IPS DF 19.7 (cell line): Measurements from ENCODE around the gene SCFD2.
"Not testable (repeated sequence)": the region's sequence is repeated elsewhere in the genome, so short reads cannot be mapped to it uniquely, and the experiment has no call there.

Source experiments
- DNase-seq: peaks from one replicate; pipeline ENCODE4 v3.0.0-alpha.2; 2013; ENCODE audit warnings: low read depth, low spot score

SCFD2 gene

GRCh38 chr4:53189011-53189410 lies 176.8 kb downstream of the SCFD2 start:
- DNase-seq = no peak

- no peak for DNase-seq
These were observed 179.0 kb downstream of the SCFD2 start for GRCh38 chr4:53186714-53187358.

- DNase-seq = no peak
These were observed 179.8 kb downstream of the SCFD2 start for GRCh38 chr4:53185869-53186585.

DNA sequence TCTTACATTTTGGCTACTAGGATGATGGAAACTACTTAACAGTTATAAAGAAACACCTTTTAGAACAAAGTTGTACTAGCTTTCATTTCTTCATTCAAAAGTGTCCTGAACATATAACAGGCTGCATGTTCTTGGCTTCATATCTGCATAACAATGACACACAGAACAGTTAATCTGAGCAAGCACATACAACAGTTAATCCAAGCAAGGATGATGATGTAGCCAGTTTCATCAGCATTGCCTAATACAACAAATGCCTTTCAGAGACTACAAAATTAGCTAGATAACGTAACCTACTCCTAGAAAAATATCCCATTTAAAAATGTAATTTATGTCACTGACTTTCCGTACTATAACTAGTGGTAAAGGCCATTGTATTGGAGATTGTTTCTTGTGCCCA lies 182.1 kb downstream of the SCFD2 start:
- no peak for DNase-seq

DNA sequence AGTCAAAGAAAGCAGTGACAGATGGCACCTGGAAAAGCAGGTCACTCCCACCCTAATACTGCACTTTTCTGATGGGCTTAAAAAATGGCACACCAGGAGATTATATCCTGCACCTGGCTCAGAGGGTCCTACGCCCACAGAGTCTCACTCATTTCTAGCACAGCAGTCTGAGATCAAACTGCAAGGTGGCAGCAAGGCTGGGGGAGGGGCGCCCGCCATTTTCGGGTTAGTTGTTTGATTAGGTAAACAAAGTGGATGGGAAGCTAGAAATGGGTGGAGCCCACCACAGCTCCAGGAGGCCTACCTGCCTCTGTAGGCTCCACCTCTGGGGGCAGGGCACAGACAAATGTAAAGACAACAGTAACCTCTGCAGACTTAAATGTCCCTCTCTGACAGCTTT lies 188.1 kb downstream of the SCFD2 start:
- DNase-seq = not testable (repeated sequence)

GRCh38 chr4:53175640-53176039 lies 190.2 kb downstream of the SCFD2 start:
- DNase-seq = no peak

GRCh38 chr4:53174823-53175222 lies 191.0 kb downstream of the SCFD2 start:
- no peak for DNase-seq

GRCh38 chr4:53173576-53173975 lies 192.3 kb downstream of the SCFD2 start:
- no peak for DNase-seq

DNA sequence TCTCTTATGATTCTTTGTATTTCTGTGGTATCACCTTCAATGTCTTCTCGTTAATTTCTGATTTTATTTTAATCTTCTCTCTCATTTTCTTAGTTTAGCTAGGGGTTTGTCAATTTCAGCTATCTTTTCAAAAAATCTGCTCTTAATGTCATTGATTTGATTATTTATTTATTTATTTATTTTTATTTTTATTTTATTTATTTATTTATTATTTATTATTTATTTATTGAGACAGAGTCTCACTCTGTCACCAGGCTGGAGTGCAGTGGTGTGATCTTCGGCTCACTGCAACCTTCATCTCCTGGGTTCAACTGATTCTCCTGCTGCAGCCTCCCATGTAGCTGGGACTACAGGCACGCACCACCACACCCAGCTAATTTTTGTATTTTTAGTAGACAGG lies 194.1 kb downstream of the SCFD2 start:
- DNase-seq = no peak

DNA sequence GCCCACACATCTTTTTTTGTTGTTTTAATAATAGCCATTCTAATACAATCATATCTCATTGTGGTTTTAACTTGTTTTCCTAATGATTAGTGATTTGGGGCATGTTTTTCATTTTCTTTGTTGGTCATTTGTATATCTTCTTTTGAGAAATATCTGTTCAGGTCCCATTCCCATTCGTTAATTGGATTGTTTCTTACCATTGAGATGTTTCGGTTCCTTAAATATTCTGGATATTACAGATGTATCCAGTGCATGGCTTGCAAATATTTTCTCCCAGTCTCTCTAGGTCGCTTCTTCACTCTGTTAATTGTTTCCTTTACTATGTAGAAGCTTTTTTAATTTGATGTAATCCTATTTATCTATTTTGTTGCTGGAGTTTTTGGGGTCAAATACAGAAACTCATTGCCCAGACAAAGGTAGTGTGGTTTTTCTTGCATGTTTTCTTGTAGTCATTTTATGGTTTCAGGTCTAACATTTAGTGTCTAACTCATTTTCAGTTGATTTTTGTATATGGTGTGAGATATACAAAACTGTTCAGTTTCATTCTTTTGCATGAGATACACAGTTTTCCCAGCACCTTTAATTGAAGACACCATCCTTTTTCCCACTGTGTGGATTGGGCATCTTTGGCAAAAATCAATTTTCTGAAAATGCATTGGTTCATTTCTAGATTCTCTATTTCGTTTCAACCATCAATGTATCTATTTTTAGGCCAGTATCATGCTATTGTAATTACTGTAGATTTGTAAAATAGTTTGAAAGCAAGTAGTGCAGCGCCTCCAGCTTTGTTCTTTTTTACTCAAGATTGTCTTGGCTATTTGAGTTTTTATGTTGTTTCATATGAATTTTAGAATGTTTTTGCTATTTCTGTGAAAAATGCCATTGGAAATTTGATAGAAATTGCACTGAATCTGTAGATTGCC lies 195.9 kb downstream of the SCFD2 start:
- no peak for DNase-seq

GRCh38 chr4:53168228-53168627 lies 197.6 kb downstream of the SCFD2 start:
- DNase-seq = no peak

DNA sequence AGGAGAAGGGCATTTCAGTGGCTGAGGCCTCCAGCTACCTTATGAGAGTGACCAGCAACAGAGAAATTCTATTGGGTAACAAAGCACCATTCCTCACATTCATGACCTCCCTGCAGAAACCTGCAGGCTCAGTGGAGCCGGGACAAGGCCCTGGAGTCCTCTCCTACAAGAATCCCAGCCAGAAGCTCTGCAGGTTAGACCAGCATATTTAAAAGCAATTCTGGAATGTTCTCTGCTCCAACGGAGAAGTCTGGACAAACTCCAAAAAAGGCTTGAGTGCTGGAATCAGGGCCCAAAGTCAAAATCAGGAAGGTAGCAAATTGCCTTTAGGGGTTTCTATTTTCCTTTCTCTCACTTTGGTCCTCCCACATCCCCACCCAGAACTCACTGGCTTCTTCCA lies 202.9 kb downstream of the SCFD2 start:
- DNase-seq = no peak

DNA sequence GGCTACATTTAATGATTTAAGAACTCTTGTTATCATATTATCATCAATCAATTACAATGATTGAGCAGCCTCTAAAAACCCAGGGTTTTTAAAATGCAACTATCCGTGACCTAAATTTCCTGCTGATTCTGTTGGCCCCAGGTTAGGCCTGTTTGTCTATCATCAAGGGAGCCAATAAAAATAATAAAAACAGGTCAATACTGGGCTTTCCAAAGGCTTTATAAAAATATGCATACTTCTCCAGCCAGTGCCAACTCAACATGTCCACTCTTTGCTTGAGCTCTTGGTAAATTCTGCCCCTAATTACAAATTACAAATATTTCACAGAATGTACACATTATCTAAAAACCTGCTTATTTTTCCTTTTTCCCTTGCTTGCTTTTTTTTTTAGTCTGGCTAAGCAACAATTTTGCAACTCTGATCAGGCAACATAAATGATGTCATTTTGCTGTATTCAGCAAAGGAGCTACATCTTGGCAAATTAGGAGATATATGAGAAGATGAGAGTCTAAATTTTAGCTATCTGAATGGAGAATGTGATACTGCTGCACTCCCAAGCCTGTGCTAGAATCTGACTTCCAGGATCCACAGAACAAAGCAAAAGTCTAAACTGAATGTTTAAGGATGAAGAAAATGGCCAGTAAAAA lies 204.0 kb downstream of the SCFD2 start:
- DNase-seq = no peak

DNA sequence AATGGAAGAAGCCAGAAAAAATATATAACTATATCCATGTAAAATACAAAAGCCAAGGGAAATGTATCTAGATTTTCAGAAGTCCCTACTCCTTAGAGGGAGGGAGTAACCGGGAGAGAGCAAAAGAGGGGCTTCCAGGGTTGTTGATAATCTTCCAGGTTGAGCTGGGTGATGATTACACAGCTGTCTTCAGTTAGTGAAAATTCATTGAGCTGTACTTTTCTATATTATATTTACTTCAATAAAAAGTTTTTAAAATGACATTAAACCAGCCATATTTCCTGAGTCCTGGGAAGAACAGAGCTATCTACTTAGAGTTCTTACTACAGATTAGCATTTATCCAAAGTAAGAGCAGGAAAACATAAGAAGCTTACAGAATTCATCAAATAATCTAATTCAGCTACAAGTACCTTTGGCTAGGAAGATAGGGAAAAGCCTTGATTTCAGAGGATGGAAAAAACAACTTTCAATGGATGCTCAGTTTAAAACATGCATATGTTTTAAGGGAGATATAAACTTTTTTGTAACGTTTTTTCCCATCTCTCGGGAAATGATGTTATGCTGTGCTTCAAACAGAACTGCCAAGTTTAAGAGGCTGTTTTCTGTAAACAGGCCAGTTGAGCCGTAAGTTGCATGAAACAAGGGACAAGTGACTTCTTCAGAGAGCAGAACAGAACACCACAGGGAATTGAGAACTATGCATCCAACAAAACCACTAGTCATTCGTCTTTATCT lies 204.6 kb downstream of the SCFD2 start:
- DNase-seq = no peak

GRCh38 chr4:53156896-53157295 lies 209.0 kb downstream of the SCFD2 start:
- no peak for DNase-seq

DNA sequence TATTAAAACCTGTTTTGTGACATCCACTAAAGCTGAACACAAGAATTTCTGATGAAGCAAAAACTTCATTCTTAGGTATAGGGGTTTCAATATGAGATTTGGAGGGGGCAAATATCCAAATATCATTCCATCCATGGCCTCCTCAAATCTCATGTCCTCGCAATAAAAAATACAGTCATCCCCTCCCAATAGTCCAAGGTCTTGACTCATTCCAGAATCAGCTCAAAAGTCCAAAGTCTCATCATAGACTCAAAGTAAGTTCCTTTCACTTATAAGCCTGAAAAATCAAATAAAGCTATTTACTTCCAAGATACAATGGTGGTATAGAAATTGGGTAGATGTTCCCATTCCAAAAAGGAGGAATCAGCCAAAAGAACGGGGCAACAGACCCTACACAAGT lies 213.4 kb downstream of the SCFD2 start:
- DNase-seq = no peak

- DNase-seq = no peak
These were observed 214.4 kb downstream of the SCFD2 start for GRCh38 chr4:53151489-53151788.

- no peak for DNase-seq
These were observed 215.0 kb downstream of the SCFD2 start for GRCh38 chr4:53150631-53151488.

- DNase-seq = no peak
These were observed 218.2 kb downstream of the SCFD2 start for GRCh38 chr4:53147711-53148110.

DNA sequence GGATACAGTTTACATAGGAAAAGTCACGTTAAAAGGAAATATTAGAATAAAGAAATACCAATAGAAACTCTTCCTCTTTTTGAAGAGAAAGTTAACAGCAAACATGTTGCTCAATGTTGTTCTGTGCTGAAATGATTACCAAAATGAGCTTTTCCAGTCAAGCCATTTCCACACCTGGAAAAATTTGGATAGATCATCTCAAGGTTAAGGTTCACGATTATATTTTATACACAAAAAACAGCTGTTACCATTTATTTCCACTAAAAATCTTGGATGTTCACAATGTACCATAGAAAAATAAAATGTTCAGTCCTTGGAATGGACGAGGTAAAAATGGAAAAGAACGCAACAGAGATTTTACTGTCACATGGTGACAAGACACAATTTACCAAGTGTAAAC lies 218.7 kb downstream of the SCFD2 start:
- DNase-seq = no peak

DNA sequence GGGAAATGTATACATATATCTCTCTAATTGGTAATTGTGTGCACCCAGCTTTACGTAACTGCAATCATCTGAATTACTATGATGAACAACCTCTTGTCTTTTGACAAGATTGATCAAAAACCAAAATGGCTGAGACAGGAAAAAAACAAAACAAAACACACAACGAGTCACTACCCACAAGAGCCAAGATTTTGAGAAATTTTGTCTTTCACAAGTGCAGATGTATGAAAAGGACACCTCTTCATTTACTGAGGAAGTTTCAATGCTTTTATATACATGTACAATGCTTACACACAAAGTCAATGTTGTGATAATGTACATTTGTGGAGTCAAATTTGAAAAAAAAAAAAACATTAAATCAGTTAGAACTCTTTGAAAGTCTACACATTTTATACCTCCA lies 224.6 kb downstream of the SCFD2 start:
- no peak for DNase-seq
